ENCODE data around the gene PCDHGC5. TPM values are rescaled to one million over a fixed set of nuclear protein-coding genes. Genes with fewer than 3 reads are reported as not detected.

The PCDHGC5 gene
- total and polyA plus RNA-seq, 2 donors (not counting 1 experiment from before 2014, with no cell fraction given): 0.10 to 0.67 TPM

GRCh38 chr5:141522301-141522700, 33.4 kb downstream of the PCDHGC5 start:
- Histone ChIP-seq H2AFZ (ENCODE audit: insufficient read depth, low read depth, low read length, poor library complexity, severe bottlenecking) (no peak overlapping the region), H4K20me1 (ENCODE audit: control insufficient read depth, insufficient read depth, low read length, poor library complexity, severe bottlenecking) (peaks cover 10% of the 10 kb centered on the region), H3K4me3 (ENCODE audit: control extremely low read depth in 1 of 5, extremely low read depth in 1 of 5, insufficient read depth in 1 of 5, low read depth in 2 of 5, low read length in 4 of 5) (no peak overlapping the region), H3K36me3 (replicated peaks in 1 of 2; ENCODE audit: control extremely low read depth in 1 of 2, control insufficient read depth in 1 of 2, extremely low read depth in 1 of 2, insufficient read depth in 2 of 2, low read length in 1 of 2) (peaks cover 8 to 87% of the 10 kb centered on the region in 2 experiments), H3K4me2 (replicated peaks; ENCODE audit: low read depth, low read length, poor library complexity, severe bottlenecking) (no peak overlapping the region), H3K4me1 (ENCODE audit: control insufficient read depth in 2 of 2, insufficient read depth in 2 of 2, low read length in 2 of 2) (peaks cover 9% of the 10 kb centered on the region in 2 donors), H3K27me3 (replicated peaks in 1 of 4; ENCODE audit: control extremely low read depth in 1 of 4, control insufficient read depth in 3 of 4, insufficient read depth in 4 of 4, low read length in 3 of 4) (no peaks in the 10 kb centered on the region), H3K9me3 (ENCODE audit: control extremely low read depth in 1 of 3, control insufficient read depth in 2 of 3, insufficient read depth in 1 of 3, low read length in 2 of 3) (no peaks in the 10 kb centered on the region), H3K27ac (ENCODE audit: low read length in 2 of 2) (no peak overlapping the region), H3K9ac (ENCODE audit: low read length) (no peak overlapping the region), H3K79me2 (ENCODE audit: control insufficient read depth, insufficient read depth, low read length) (no peaks in the 10 kb centered on the region)
- ATAC-seq (ENCODE audit: low read depth): no peak
- peak; percentile 18 for DNase-seq
- ChIA-PET CTCF (interaction anchor here (1.2 to 11.5 kb wide), 11 partner anchors 11 to 203 kb away, joined by 3 to 176 read pairs (median 24); partner anchors contain the start of genes PCDHGA1, PCDHGA10, PCDHGA11 and PCDHGA12), POLR2A (no interaction called here)
- no peak overlapping the region for H3K27ac Mint-ChIP-seq
- TF ChIP-seq EZH2 (IDR thresholded peaks at IDR 0.05; ENCODE audit: borderline replicate concordance, insufficient read depth, low read depth, low read length, poor library complexity, severe bottlenecking): no peak
- TF ChIP-seq CTCF (IDR thresholded peaks at IDR 0.05): no peak
- peaks cover 18% of the 10 kb centered on the region for H3K4me1 Mint-ChIP-seq
- no peaks in the 10 kb centered on the region for H3K27me3 Mint-ChIP-seq
- no peak overlapping the region for H3K4me3 Mint-ChIP-seq
- intact Hi-C loops (cut with micrococcal nuclease): no loop called here
- no CpG with 5 or more reads among the region's 2 CpGs for WGBS (ENCODE audit: insufficient coverage)
- H3K9me3 Mint-ChIP-seq (ENCODE audit: insufficient read depth): no peaks in the 10 kb centered on the region

GRCh38 chr5:141523991-141524390, 35.1 kb downstream of the PCDHGC5 start:
- H3K9me3 ChIP-seq (ENCODE audit: control extremely low read depth in 1 of 3, control insufficient read depth in 2 of 3, insufficient read depth in 1 of 3, low read length in 2 of 3): no peaks in the 10 kb centered on the region
- H4K20me1 ChIP-seq (ENCODE audit: control insufficient read depth, insufficient read depth, low read length, poor library complexity, severe bottlenecking): peaks cover 7% of the 10 kb centered on the region
- CTCF ChIA-PET: interaction anchor here (0.6 to 11.5 kb wide), 30 partner anchors 10 to 1140 kb away, joined by 3 to 176 read pairs (median 6); partner anchors contain the start of genes PCDHB12, PCDHGA10, PCDHGA11 and PCDHGA12
- POLR2A ChIA-PET: interaction anchor here (1.2 kb wide), 1 partner anchor 44 kb away, joined by 4 read pairs; no protein-coding TSS in a partner anchor
- no peak overlapping the region for H3K27ac ChIP-seq (ENCODE audit: low read length in 2 of 2)
- no peaks in the 10 kb centered on the region for H3K79me2 ChIP-seq (ENCODE audit: control insufficient read depth, insufficient read depth, low read length)
- no peak overlapping the region for H3K27ac Mint-ChIP-seq
- H3K4me1 ChIP-seq (ENCODE audit: control insufficient read depth in 2 of 2, insufficient read depth in 2 of 2, low read length in 2 of 2): peaks cover 9% of the 10 kb centered on the region in 2 donors
- H3K27me3 ChIP-seq (replicated peaks in 1 of 4; ENCODE audit: control extremely low read depth in 1 of 4, control insufficient read depth in 3 of 4, insufficient read depth in 4 of 4, low read length in 3 of 4): no peaks in the 10 kb centered on the region
- TF ChIP-seq CTCF (IDR thresholded peaks at IDR 0.05) (no peak), EZH2 (IDR thresholded peaks at IDR 0.05; ENCODE audit: borderline replicate concordance, insufficient read depth, low read depth, low read length, poor library complexity, severe bottlenecking) (no peak)
- intact Hi-C loops (cut with micrococcal nuclease): loop anchor here (1.0 to 2.0 kb wide), 5 partner anchors 13 to 198 kb away; partner anchors contain the start of genes PCDHGA12 and PCDHGC3
- WGBS (ENCODE audit: insufficient coverage): 96% methylated on average over 6 of the region's 8 CpGs
- no peaks in the 10 kb centered on the region for H3K9me3 Mint-ChIP-seq (ENCODE audit: insufficient read depth)
- no peak for ATAC-seq (ENCODE audit: low read depth)
- H3K4me2 ChIP-seq (replicated peaks; ENCODE audit: low read depth, low read length, poor library complexity, severe bottlenecking): no peak overlapping the region
- no peak overlapping the region for H3K4me3 Mint-ChIP-seq
- no peak overlapping the region for H2AFZ ChIP-seq (ENCODE audit: insufficient read depth, low read depth, low read length, poor library complexity, severe bottlenecking)
- H3K27me3 Mint-ChIP-seq: no peaks in the 10 kb centered on the region
- no peak overlapping the region for H3K4me3 ChIP-seq (ENCODE audit: control extremely low read depth in 1 of 5, extremely low read depth in 1 of 5, insufficient read depth in 1 of 5, low read depth in 2 of 5, low read length in 4 of 5)
- no peak for DNase-seq
- H3K36me3 ChIP-seq (replicated peaks in 1 of 2; ENCODE audit: control extremely low read depth in 1 of 2, control insufficient read depth in 1 of 2, extremely low read depth in 1 of 2, insufficient read depth in 2 of 2, low read length in 1 of 2): peaks cover 8 to 88% of the 10 kb centered on the region in 2 experiments
- no peak overlapping the region for H3K9ac ChIP-seq (ENCODE audit: low read length)
- H3K4me1 Mint-ChIP-seq: peaks cover 18% of the 10 kb centered on the region
